ENCODE data around the gene COX8A. TPM values are rescaled to one million over a fixed set of nuclear protein-coding genes. Genes with fewer than 3 reads are reported as not detected.

COX8A gene
- total RNA-seq, 1 experiment from 2014 or later = 325 TPM

- Mint-ChIP-seq H3K27me3 (ENCODE audit: unreplicated experiment) (no peaks in the 10 kb centered on the region), H3K9me3 (ENCODE audit: low read depth, unreplicated experiment) (no peaks in the 10 kb centered on the region), H3K4me1 (ENCODE audit: low read depth, unreplicated experiment) (peaks cover 17% of the 10 kb centered on the region), H3K27ac (ENCODE audit: unreplicated experiment) (no peak overlapping the region), H3K36me3 (ENCODE audit: insufficient read depth, unreplicated experiment) (peaks cover 19% of the 10 kb centered on the region), H3K4me3 (ENCODE audit: low read depth, unreplicated experiment) (no peak overlapping the region)
- no TSS peak for BruUV-seq (replicated peaks)
- DNase-seq = no peak
- CTCF ChIA-PET = no interaction called here
- intact Hi-C loops (cut with micrococcal nuclease; ENCODE audit: unreplicated experiment) = no loop called here
- TF ChIP-seq CTCF (IDR thresholded peaks at IDR 0.05; ENCODE audit: unreplicated experiment) = no peak
These were observed 39.9 kb downstream of the COX8A start for GRCh38 chr11:64014356-64014755.

GRCh38 chr11:64015510-64015909 is 41.1 kb downstream of the COX8A start:
- CTCF ChIA-PET = interaction anchor here (0.7 to 0.9 kb wide), 2 partner anchors 15 to 302 kb away, joined by 5 to 8 read pairs; partner anchors contain the start of gene TRMT112
- Mint-ChIP-seq H3K27me3 (ENCODE audit: unreplicated experiment) (peaks cover 10% of the 10 kb centered on the region), H3K4me1 (ENCODE audit: low read depth, unreplicated experiment) (peaks cover 13% of the 10 kb centered on the region), H3K9me3 (ENCODE audit: low read depth, unreplicated experiment) (no peaks in the 10 kb centered on the region), H3K4me3 (ENCODE audit: low read depth, unreplicated experiment) (no peak overlapping the region), H3K27ac (ENCODE audit: unreplicated experiment) (no peak overlapping the region), H3K36me3 (ENCODE audit: insufficient read depth, unreplicated experiment) (peaks cover 25% of the 10 kb centered on the region)
- TF ChIP-seq CTCF (IDR thresholded peaks at IDR 0.05; ENCODE audit: unreplicated experiment) = no peak
- DNase-seq = no peak
- intact Hi-C loops (cut with micrococcal nuclease; ENCODE audit: unreplicated experiment) = no loop called here
- no TSS peak for BruUV-seq (replicated peaks)

- CTCF ChIA-PET = interaction anchor here (0.9 kb wide), 2 partner anchors 16 kb away, joined by 3 to 5 read pairs; no protein-coding TSS in a partner anchor
- BruUV-seq (replicated peaks) = no TSS peak
- Mint-ChIP-seq H3K9me3 (ENCODE audit: low read depth, unreplicated experiment) (no peaks in the 10 kb centered on the region), H3K4me1 (ENCODE audit: low read depth, unreplicated experiment) (peaks cover 7% of the 10 kb centered on the region), H3K27me3 (ENCODE audit: unreplicated experiment) (peaks cover 17% of the 10 kb centered on the region), H3K27ac (ENCODE audit: unreplicated experiment) (no peak overlapping the region), H3K4me3 (ENCODE audit: low read depth, unreplicated experiment) (no peak overlapping the region), H3K36me3 (ENCODE audit: insufficient read depth, unreplicated experiment) (peaks cover 20% of the 10 kb centered on the region)
- TF ChIP-seq CTCF (IDR thresholded peaks at IDR 0.05; ENCODE audit: unreplicated experiment) = no peak
- intact Hi-C loops (cut with micrococcal nuclease; ENCODE audit: unreplicated experiment) = no loop called here
- no peak for DNase-seq
These were observed 41.8 kb downstream of the COX8A start for GRCh38 chr11:64015935-64016845.

GRCh38 chr11:64017945-64018224 is 43.5 kb downstream of the COX8A start:
- CTCF ChIA-PET = interaction anchor here (0.6 kb wide), 2 partner anchors 133 to 1330 kb away, joined by 3 read pairs; no protein-coding TSS in a partner anchor
- H3K36me3 Mint-ChIP-seq (ENCODE audit: insufficient read depth, unreplicated experiment) = peaks cover 17% of the 10 kb centered on the region
- H3K4me1 Mint-ChIP-seq (ENCODE audit: low read depth, unreplicated experiment) = no peaks in the 10 kb centered on the region
- H3K4me3 Mint-ChIP-seq (ENCODE audit: low read depth, unreplicated experiment) = no peak overlapping the region
- no peak for DNase-seq
- no peaks in the 10 kb centered on the region for H3K9me3 Mint-ChIP-seq (ENCODE audit: low read depth, unreplicated experiment)
- TF ChIP-seq CTCF (IDR thresholded peaks at IDR 0.05; ENCODE audit: unreplicated experiment) = no peak
- H3K27me3 Mint-ChIP-seq (ENCODE audit: unreplicated experiment) = peaks cover 21% of the 10 kb centered on the region
- H3K27ac Mint-ChIP-seq (ENCODE audit: unreplicated experiment) = no peak overlapping the region
- intact Hi-C loops (cut with micrococcal nuclease; ENCODE audit: unreplicated experiment) = no loop called here
- no TSS peak for BruUV-seq (replicated peaks)

Data from Calu3 (cell line).